Measurements from ENCODE around the gene SLC5A2.
"Not testable (repeated sequence)": the region's sequence is repeated elsewhere in the genome, so short reads cannot be mapped to it uniquely, and the experiment has no call there.

The SLC5A2 gene

GRCh38 chr16:31532896-31533295 lies 50.0 kb downstream of the SLC5A2 start:
- ChIA-PET CTCF (no interaction called here), POLR2A (no interaction called here)
- DNase-seq: no peak
- H3K9me3 ChIP-seq (ENCODE audit: control extremely low read depth in 1 of 5, control insufficient read depth in 4 of 5, insufficient read depth in 2 of 5, low read depth in 1 of 5, low read length in 4 of 5): peaks cover 0 to 3% (median 0%) of the 10 kb centered on the region in 5 experiments
- H3K4me1 ChIP-seq (ENCODE audit: control extremely low read depth in 1 of 4, control insufficient read depth in 4 of 4, insufficient read depth in 4 of 4, low read length in 3 of 4): peaks cover 6 to 53% (median 32%) of the 10 kb centered on the region in 4 experiments
- H3K27me3 ChIP-seq (replicated peaks in 2 of 5; ENCODE audit: control insufficient read depth in 4 of 5, insufficient read depth in 5 of 5, low read length in 4 of 5): peaks cover 0 to 4% (median 0%) of the 10 kb centered on the region in 5 experiments
- 54% methylated on average over 3 of the region's 4 CpGs for WGBS (ENCODE audit: insufficient coverage)
- no peak overlapping the region for H3K27ac ChIP-seq (ENCODE audit: insufficient read depth in 1 of 2, low read depth in 1 of 2, low read length in 2 of 2, poor library complexity in 1 of 2, severe bottlenecking in 2 of 2)
- no peaks in the 10 kb centered on the region for H3K36me3 ChIP-seq (ENCODE audit: control insufficient read depth in 4 of 4, insufficient read depth in 4 of 4, low read length in 3 of 4)
- no peak overlapping the region for H3K4me3 ChIP-seq (ENCODE audit: control insufficient read depth in 1 of 7, extremely low read depth in 1 of 7, insufficient read depth in 4 of 7, low read depth in 2 of 7, low read length in 6 of 7)

- Histone ChIP-seq H3K9me3 (ENCODE audit: control extremely low read depth in 1 of 5, control insufficient read depth in 4 of 5, insufficient read depth in 2 of 5, low read depth in 1 of 5, low read length in 4 of 5) (peaks cover 0 to 14% (median 0%) of the 10 kb centered on the region in 5 experiments), H3K4me3 (ENCODE audit: control insufficient read depth in 1 of 7, extremely low read depth in 1 of 7, insufficient read depth in 4 of 7, low read depth in 2 of 7, low read length in 6 of 7) (peak overlapping the region in 5 of 7 experiments; percentile 5 to 78 (median 34)), H3K27ac (ENCODE audit: insufficient read depth in 1 of 2, low read depth in 1 of 2, low read length in 2 of 2, poor library complexity in 1 of 2, severe bottlenecking in 2 of 2) (peak overlapping the region in 1 of 2 experiments; percentile 72), H3K36me3 (ENCODE audit: control insufficient read depth in 4 of 4, insufficient read depth in 4 of 4, low read length in 3 of 4) (no peaks in the 10 kb centered on the region), H3K4me1 (ENCODE audit: control extremely low read depth in 1 of 4, control insufficient read depth in 4 of 4, insufficient read depth in 4 of 4, low read length in 3 of 4) (peaks cover 6 to 50% (median 27%) of the 10 kb centered on the region in 4 experiments), H3K27me3 (replicated peaks in 2 of 5; ENCODE audit: control insufficient read depth in 4 of 5, insufficient read depth in 5 of 5, low read length in 4 of 5) (no peaks in the 10 kb centered on the region)
- CTCF ChIA-PET: interaction anchor here (0.7 to 2.1 kb wide), 5 partner anchors 29 to 334 kb away, joined by 3 to 10 read pairs (median 3); partner anchors contain the start of gene RUSF1
- DNase-seq: peak; percentile 92 to 98 (median 96)
- 0% methylated on average over 6 of the region's 9 CpGs for WGBS (ENCODE audit: insufficient coverage)
- POLR2A ChIA-PET: interaction anchor here (0.5 to 1.0 kb wide), 2 partner anchors 27 to 72 kb away, joined by 5 to 6 read pairs; partner anchors contain the start of gene RUSF1
Measured at GRCh38 chr16:31535737-31536136, 52.8 kb downstream of the SLC5A2 start.

- CTCF ChIA-PET: interaction anchor here (1.3 to 2.1 kb wide), 2 partner anchors 29 to 30 kb away, joined by 3 to 10 read pairs; partner anchors contain the start of gene RUSF1
- H3K27me3 ChIP-seq (replicated peaks in 2 of 5; ENCODE audit: control insufficient read depth in 4 of 5, insufficient read depth in 5 of 5, low read length in 4 of 5): no peaks in the 10 kb centered on the region
- WGBS (ENCODE audit: insufficient coverage): 63% methylated on average over 19 of the region's 21 CpGs
- DNase-seq: peak; percentile 15 to 73 (median 54)
- H3K36me3 ChIP-seq (ENCODE audit: control insufficient read depth in 4 of 4, insufficient read depth in 4 of 4, low read length in 3 of 4): no peaks in the 10 kb centered on the region
- peaks cover 6 to 52% (median 28%) of the 10 kb centered on the region in 4 experiments for H3K4me1 ChIP-seq (ENCODE audit: control extremely low read depth in 1 of 4, control insufficient read depth in 4 of 4, insufficient read depth in 4 of 4, low read length in 3 of 4)
- peak overlapping the region in 1 of 2 experiments; percentile 25 for H3K27ac ChIP-seq (ENCODE audit: insufficient read depth in 1 of 2, low read depth in 1 of 2, low read length in 2 of 2, poor library complexity in 1 of 2, severe bottlenecking in 2 of 2)
- POLR2A ChIA-PET: no interaction called here
- H3K4me3 ChIP-seq (ENCODE audit: control insufficient read depth in 1 of 7, extremely low read depth in 1 of 7, insufficient read depth in 4 of 7, low read depth in 2 of 7, low read length in 6 of 7): peak overlapping the region in 4 of 7 experiments; percentile 48 to 78 (median 65)
- peaks cover 0 to 15% (median 0%) of the 10 kb centered on the region in 5 experiments for H3K9me3 ChIP-seq (ENCODE audit: control extremely low read depth in 1 of 5, control insufficient read depth in 4 of 5, insufficient read depth in 2 of 5, low read depth in 1 of 5, low read length in 4 of 5)
Measured at GRCh38 chr16:31536804-31537361, 54.0 kb downstream of the SLC5A2 start.

- peak in 2 of 3 donors; percentile 27 to 51 for DNase-seq
- 5% methylated on average over 55 of the region's 57 CpGs for WGBS (ENCODE audit: insufficient coverage)
- peaks cover 6 to 52% (median 28%) of the 10 kb centered on the region in 4 experiments for H3K4me1 ChIP-seq (ENCODE audit: control extremely low read depth in 1 of 4, control insufficient read depth in 4 of 4, insufficient read depth in 4 of 4, low read length in 3 of 4)
- peak overlapping the region in 1 of 2 experiments; percentile 25 for H3K27ac ChIP-seq (ENCODE audit: insufficient read depth in 1 of 2, low read depth in 1 of 2, low read length in 2 of 2, poor library complexity in 1 of 2, severe bottlenecking in 2 of 2)
- peaks cover 0 to 20% (median 2%) of the 10 kb centered on the region in 5 experiments for H3K9me3 ChIP-seq (ENCODE audit: control extremely low read depth in 1 of 5, control insufficient read depth in 4 of 5, insufficient read depth in 2 of 5, low read depth in 1 of 5, low read length in 4 of 5)
- H3K27me3 ChIP-seq (replicated peaks in 2 of 5; ENCODE audit: control insufficient read depth in 4 of 5, insufficient read depth in 5 of 5, low read length in 4 of 5): no peaks in the 10 kb centered on the region
- H3K4me3 ChIP-seq (ENCODE audit: control insufficient read depth in 1 of 7, extremely low read depth in 1 of 7, insufficient read depth in 4 of 7, low read depth in 2 of 7, low read length in 6 of 7): peak overlapping the region in 6 of 7 experiments; percentile 13 to 78 (median 56)
- POLR2A ChIA-PET: interaction anchor here (0.6 kb wide), 1 partner anchor 42 kb away, joined by 3 read pairs; no protein-coding TSS in a partner anchor
- H3K36me3 ChIP-seq (ENCODE audit: control insufficient read depth in 4 of 4, insufficient read depth in 4 of 4, low read length in 3 of 4): no peaks in the 10 kb centered on the region
- CTCF ChIA-PET: interaction anchor here (1.1 to 1.3 kb wide), 2 partner anchors 29 to 77 kb away, joined by 3 to 4 read pairs; partner anchors contain the start of gene RUSF1
Measured at GRCh38 chr16:31537362-31538242, 54.7 kb downstream of the SLC5A2 start.

GRCh38 chr16:31538243-31538598 lies 55.3 kb downstream of the SLC5A2 start:
- peaks cover 6 to 48% (median 26%) of the 10 kb centered on the region in 4 experiments for H3K4me1 ChIP-seq (ENCODE audit: control extremely low read depth in 1 of 4, control insufficient read depth in 4 of 4, insufficient read depth in 4 of 4, low read length in 3 of 4)
- ChIA-PET POLR2A (interaction anchor here (0.6 kb wide), 1 partner anchor 43 kb away, joined by 3 read pairs; no protein-coding TSS in a partner anchor), CTCF (interaction anchor here (1.1 to 1.3 kb wide), 2 partner anchors 30 to 78 kb away, joined by 3 to 4 read pairs; partner anchors contain the start of gene RUSF1)
- not testable (repeated sequence) for H3K27ac ChIP-seq (ENCODE audit: insufficient read depth in 1 of 2, low read depth in 1 of 2, low read length in 2 of 2, poor library complexity in 1 of 2, severe bottlenecking in 2 of 2); H3K27me3 ChIP-seq (replicated peaks in 2 of 5; ENCODE audit: control insufficient read depth in 4 of 5, insufficient read depth in 5 of 5, low read length in 4 of 5); H3K36me3 ChIP-seq (ENCODE audit: control insufficient read depth in 4 of 4, insufficient read depth in 4 of 4, low read length in 3 of 4)
- H3K4me3 ChIP-seq (ENCODE audit: control insufficient read depth in 1 of 7, extremely low read depth in 1 of 7, insufficient read depth in 4 of 7, low read depth in 2 of 7, low read length in 6 of 7): peak overlapping the region in 2 of 7 experiments; percentile 13 to 78
- 93% methylated on average over 2 of the region's 7 CpGs for WGBS (ENCODE audit: insufficient coverage)
- peak in 2 of 3 donors; percentile 48 to 58 for DNase-seq
- peaks cover 0 to 20% (median 3%) of the 10 kb centered on the region in 5 experiments for H3K9me3 ChIP-seq (ENCODE audit: control extremely low read depth in 1 of 5, control insufficient read depth in 4 of 5, insufficient read depth in 2 of 5, low read depth in 1 of 5, low read length in 4 of 5)

- POLR2A ChIA-PET; H3K27ac ChIP-seq (ENCODE audit: insufficient read depth in 1 of 2, low read depth in 1 of 2, low read length in 2 of 2, poor library complexity in 1 of 2, severe bottlenecking in 2 of 2); DNase-seq; H3K36me3 ChIP-seq (ENCODE audit: control insufficient read depth in 4 of 4, insufficient read depth in 4 of 4, low read length in 3 of 4); CTCF ChIA-PET; H3K27me3 ChIP-seq (replicated peaks in 2 of 5; ENCODE audit: control insufficient read depth in 4 of 5, insufficient read depth in 5 of 5, low read length in 4 of 5); H3K4me3 ChIP-seq (ENCODE audit: control insufficient read depth in 1 of 7, extremely low read depth in 1 of 7, insufficient read depth in 4 of 7, low read depth in 2 of 7, low read length in 6 of 7): not testable (repeated sequence)
- H3K4me1 ChIP-seq (ENCODE audit: control extremely low read depth in 1 of 4, control insufficient read depth in 4 of 4, insufficient read depth in 4 of 4, low read length in 3 of 4): peaks cover 6 to 47% (median 26%) of the 10 kb centered on the region in 4 experiments
- H3K9me3 ChIP-seq (ENCODE audit: control extremely low read depth in 1 of 5, control insufficient read depth in 4 of 5, insufficient read depth in 2 of 5, low read depth in 1 of 5, low read length in 4 of 5): peaks cover 0 to 20% (median 3%) of the 10 kb centered on the region in 5 experiments
- no CpG with 5 or more reads among the region's 4 CpGs for WGBS (ENCODE audit: insufficient coverage)
Measured at GRCh38 chr16:31539762-31540161, 56.8 kb downstream of the SLC5A2 start.
